WTC11 (cell line): ENCODE data around the gene MT2A. TPM values are rescaled to one million over a fixed set of nuclear protein-coding genes. Genes with fewer than 3 reads are reported as not detected.

Experiments used
- ELF4 ChIP-seq: sonication (generic); formaldehyde crosslinking; IDR thresholded peaks from 2 replicates; pipeline ENCODE4 v1.8.1; 2022; ENCODE audit warnings: low read depth, mild to moderate bottlenecking, moderate library complexity, missing genetic modification reagents
- ESRRA ChIP-seq: sonication (generic); formaldehyde crosslinking; IDR thresholded peaks from 2 replicates; pipeline ENCODE4 v1.8.1; 2022; ENCODE audit warnings: mild to moderate bottlenecking, missing genetic modification reagents, borderline replicate concordance
- GTF2I ChIP-seq: fragments of 250-450 bp; sonication (Bioruptor Pico); conservative IDR thresholded peaks from 2 replicates; pipeline ENCODE4 v1.4.0; 2021; ENCODE audit warnings: mild to moderate bottlenecking
- JUN ChIP-seq: sonication (generic); formaldehyde crosslinking; IDR thresholded peaks from 2 replicates; pipeline ENCODE4 v1.8.0; 2023; ENCODE audit warnings: mild to moderate bottlenecking, missing genetic modification reagents
- NFATC4 ChIP-seq: fragments of 250-450 bp; sonication (Bioruptor Pico); IDR thresholded peaks from 2 replicates; pipeline ENCODE4 v1.9.0; 2021; ENCODE audit warnings: mild to moderate bottlenecking
- NR1H2 ChIP-seq: sonication (generic); formaldehyde crosslinking; IDR thresholded peaks from 2 replicates; pipeline ENCODE4 v1.9.0; 2021; ENCODE audit warnings: mild to moderate bottlenecking, moderate library complexity, missing genetic modification reagents
- NR2C2 ChIP-seq: sonication (generic); formaldehyde crosslinking; IDR thresholded peaks from 2 replicates; pipeline ENCODE4 v1.8.0; 2022; ENCODE audit warnings: mild to moderate bottlenecking, missing genetic modification reagents
- PRRX2 ChIP-seq: fragments of 250-450 bp; sonication (Bioruptor Pico); IDR thresholded peaks from 2 replicates; pipeline ENCODE4 v1.8.0; 2021; ENCODE audit warnings: mild to moderate bottlenecking
- SMAD3 ChIP-seq: sonication (generic); formaldehyde crosslinking; IDR thresholded peaks from 2 replicates; pipeline ENCODE4 v1.8.0; 2022; ENCODE audit warnings: missing genetic modification reagents, mild to moderate bottlenecking, borderline replicate concordance
- SOX15 ChIP-seq: fragments of 250-450 bp; sonication (Bioruptor Pico); IDR thresholded peaks from 2 replicates; pipeline ENCODE4 v1.9.0; 2021; ENCODE audit warnings: mild to moderate bottlenecking
- ZNF121 ChIP-seq: sonication (generic); formaldehyde crosslinking; IDR thresholded peaks from 2 replicates; pipeline ENCODE4 v1.8.0; 2023; ENCODE audit warnings: missing genetic modification reagents
- ZNF396 ChIP-seq: fragments of 250-450 bp; sonication (Bioruptor Pico); IDR thresholded peaks from 2 replicates; pipeline ENCODE4 v1.8.0; 2021; ENCODE audit warnings: mild to moderate bottlenecking, moderate library complexity, borderline replicate concordance
- ZNF423 ChIP-seq: fragments of 250-450 bp; sonication (Bioruptor Pico); IDR thresholded peaks from 2 replicates; pipeline ENCODE4 v2.1.2; 2022; ENCODE audit warnings: mild to moderate bottlenecking, moderate library complexity
- total RNA-seq: library from RNA; stranded (reverse); gene quantifications from 3 replicates; pipeline ENCODE4 v1.2.3, GENCODE V29; 2021
- TF ChIP-seq, protein P1 (sequence below): fragments of 250-450 bp; sonication (Bioruptor Pico); IDR thresholded peaks from 2 replicates; pipeline ENCODE4 v1.9.0; 2021; ENCODE audit warnings: mild to moderate bottlenecking, borderline replicate concordance
- TF ChIP-seq, protein P2 (sequence below): sonication (generic); formaldehyde crosslinking; IDR thresholded peaks from 2 replicates; pipeline ENCODE4 v1.8.0; 2022; ENCODE audit warnings: missing genetic modification reagents
- TF ChIP-seq, protein P3 (sequence below): sonication (generic); formaldehyde crosslinking; IDR thresholded peaks from 2 replicates; pipeline ENCODE4 v1.8.1; 2022; ENCODE audit warnings: mild to moderate bottlenecking, moderate library complexity, missing genetic modification reagents
- TF ChIP-seq, protein P4 (sequence below): sonication (generic); formaldehyde crosslinking; IDR thresholded peaks from 2 replicates; pipeline ENCODE4 v1.8.1; 2023; ENCODE audit warnings: mild to moderate bottlenecking, missing genetic modification reagents, borderline replicate concordance
- TF ChIP-seq, protein P5 (sequence below): sonication (generic); formaldehyde crosslinking; IDR thresholded peaks from 2 replicates; pipeline ENCODE4 v1.8.1; 2022; ENCODE audit warnings: low read depth, mild to moderate bottlenecking, moderate library complexity, missing genetic modification reagents, borderline replicate concordance
- TF ChIP-seq, protein P6 (sequence below): sonication (generic); formaldehyde crosslinking; IDR thresholded peaks from 2 replicates; pipeline ENCODE4 v1.8.1; 2023; ENCODE audit warnings: mild to moderate bottlenecking, moderate library complexity, missing genetic modification reagents
- TF ChIP-seq, protein P7 (sequence below): sonication (generic); formaldehyde crosslinking; IDR thresholded peaks from 2 replicates; pipeline ENCODE4 v1.8.0; 2022; ENCODE audit warnings: mild to moderate bottlenecking, missing genetic modification reagents

Gene MT2A
- total RNA-seq, 1 experiment from 2014 or later: 139 TPM

DNA sequence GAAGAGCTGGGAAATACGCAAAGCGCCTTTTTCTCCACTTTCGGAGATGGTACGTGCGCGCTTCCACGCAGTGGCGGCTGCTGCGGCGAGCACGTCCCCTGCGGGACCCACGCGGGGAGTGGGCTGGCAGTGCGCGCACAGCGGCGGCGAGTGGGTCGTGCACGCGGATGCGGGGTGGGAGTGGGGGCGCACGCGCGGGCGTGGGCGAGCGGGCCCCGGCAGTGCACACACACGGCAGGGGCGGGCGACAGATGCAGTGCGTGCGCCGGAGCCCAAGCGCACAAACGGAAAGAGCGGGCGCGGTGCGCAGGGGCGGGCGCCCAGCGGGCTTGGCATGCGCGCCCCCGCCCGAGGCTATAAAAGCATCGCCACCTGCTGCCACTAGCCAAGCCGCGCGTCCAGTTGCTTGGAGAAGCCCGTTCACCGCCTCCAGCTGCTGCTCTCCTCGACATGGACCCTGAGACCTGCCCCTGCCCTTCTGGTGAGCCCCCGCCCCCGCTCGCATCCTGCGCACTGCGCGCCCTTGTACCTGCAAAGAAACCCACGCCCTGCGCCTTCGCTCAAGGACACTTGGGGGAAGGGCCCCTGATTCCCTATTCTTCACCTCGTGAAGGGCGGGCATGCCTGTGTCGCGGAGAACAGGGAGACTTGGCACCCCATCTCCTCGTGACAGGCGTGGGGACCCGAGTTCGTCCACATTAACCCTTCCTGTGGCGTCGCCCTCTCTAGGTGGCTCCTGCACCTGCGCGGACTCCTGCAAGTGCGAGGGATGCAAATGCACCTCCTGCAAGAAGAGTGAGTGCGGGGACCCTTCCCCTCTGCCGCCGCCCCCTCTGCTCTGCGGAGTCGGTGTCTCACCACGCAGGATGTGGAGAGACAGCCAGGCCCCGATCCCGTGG lies 19.0 kb upstream of the MT2A start, which contains the start of gene MT3 (continued):
- TF ChIP-seq, protein P1, sequence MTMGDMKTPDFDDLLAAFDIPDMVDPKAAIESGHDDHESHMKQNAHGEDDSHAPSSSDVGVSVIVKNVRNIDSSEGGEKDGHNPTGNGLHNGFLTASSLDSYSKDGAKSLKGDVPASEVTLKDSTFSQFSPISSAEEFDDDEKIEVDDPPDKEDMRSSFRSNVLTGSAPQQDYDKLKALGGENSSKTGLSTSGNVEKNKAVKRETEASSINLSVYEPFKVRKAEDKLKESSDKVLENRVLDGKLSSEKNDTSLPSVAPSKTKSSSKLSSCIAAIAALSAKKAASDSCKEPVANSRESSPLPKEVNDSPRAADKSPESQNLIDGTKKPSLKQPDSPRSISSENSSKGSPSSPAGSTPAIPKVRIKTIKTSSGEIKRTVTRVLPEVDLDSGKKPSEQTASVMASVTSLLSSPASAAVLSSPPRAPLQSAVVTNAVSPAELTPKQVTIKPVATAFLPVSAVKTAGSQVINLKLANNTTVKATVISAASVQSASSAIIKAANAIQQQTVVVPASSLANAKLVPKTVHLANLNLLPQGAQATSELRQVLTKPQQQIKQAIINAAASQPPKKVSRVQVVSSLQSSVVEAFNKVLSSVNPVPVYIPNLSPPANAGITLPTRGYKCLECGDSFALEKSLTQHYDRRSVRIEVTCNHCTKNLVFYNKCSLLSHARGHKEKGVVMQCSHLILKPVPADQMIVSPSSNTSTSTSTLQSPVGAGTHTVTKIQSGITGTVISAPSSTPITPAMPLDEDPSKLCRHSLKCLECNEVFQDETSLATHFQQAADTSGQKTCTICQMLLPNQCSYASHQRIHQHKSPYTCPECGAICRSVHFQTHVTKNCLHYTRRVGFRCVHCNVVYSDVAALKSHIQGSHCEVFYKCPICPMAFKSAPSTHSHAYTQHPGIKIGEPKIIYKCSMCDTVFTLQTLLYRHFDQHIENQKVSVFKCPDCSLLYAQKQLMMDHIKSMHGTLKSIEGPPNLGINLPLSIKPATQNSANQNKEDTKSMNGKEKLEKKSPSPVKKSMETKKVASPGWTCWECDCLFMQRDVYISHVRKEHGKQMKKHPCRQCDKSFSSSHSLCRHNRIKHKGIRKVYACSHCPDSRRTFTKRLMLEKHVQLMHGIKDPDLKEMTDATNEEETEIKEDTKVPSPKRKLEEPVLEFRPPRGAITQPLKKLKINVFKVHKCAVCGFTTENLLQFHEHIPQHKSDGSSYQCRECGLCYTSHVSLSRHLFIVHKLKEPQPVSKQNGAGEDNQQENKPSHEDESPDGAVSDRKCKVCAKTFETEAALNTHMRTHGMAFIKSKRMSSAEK (CRISPR knock-in tag): no peak
- TF ChIP-seq, protein P2, sequence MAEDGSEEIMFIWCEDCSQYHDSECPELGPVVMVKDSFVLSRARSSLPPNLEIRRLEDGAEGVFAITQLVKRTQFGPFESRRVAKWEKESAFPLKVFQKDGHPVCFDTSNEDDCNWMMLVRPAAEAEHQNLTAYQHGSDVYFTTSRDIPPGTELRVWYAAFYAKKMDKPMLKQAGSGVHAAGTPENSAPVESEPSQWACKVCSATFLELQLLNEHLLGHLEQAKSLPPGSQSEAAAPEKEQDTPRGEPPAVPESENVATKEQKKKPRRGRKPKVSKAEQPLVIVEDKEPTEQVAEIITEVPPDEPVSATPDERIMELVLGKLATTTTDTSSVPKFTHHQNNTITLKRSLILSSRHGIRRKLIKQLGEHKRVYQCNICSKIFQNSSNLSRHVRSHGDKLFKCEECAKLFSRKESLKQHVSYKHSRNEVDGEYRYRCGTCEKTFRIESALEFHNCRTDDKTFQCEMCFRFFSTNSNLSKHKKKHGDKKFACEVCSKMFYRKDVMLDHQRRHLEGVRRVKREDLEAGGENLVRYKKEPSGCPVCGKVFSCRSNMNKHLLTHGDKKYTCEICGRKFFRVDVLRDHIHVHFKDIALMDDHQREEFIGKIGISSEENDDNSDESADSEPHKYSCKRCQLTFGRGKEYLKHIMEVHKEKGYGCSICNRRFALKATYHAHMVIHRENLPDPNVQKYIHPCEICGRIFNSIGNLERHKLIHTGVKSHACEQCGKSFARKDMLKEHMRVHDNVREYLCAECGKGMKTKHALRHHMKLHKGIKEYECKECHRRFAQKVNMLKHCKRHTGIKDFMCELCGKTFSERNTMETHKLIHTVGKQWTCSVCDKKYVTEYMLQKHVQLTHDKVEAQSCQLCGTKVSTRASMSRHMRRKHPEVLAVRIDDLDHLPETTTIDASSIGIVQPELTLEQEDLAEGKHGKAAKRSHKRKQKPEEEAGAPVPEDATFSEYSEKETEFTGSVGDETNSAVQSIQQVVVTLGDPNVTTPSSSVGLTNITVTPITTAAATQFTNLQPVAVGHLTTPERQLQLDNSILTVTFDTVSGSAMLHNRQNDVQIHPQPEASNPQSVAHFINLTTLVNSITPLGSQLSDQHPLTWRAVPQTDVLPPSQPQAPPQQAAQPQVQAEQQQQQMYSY: no peak
- TF ChIP-seq NR1H2 (no peak), GTF2I (CRISPR knock-in tag) (no peak), PRRX2 (CRISPR knock-in tag) (no peak), ZNF423 (CRISPR knock-in tag) (no peak), SOX15 (CRISPR knock-in tag) (no peak), NR2C2 (CRISPR knock-in tag) (no peak), ELF4 (CRISPR knock-in tag) (no peak), NFATC4 (CRISPR knock-in tag) (no peak), ZNF396 (no peak), JUN (CRISPR knock-in tag) (no peak), SMAD3 (no peak), ESRRA (no peak), ZNF121 (CRISPR knock-in tag) (no peak)
- TF ChIP-seq, protein P3, sequence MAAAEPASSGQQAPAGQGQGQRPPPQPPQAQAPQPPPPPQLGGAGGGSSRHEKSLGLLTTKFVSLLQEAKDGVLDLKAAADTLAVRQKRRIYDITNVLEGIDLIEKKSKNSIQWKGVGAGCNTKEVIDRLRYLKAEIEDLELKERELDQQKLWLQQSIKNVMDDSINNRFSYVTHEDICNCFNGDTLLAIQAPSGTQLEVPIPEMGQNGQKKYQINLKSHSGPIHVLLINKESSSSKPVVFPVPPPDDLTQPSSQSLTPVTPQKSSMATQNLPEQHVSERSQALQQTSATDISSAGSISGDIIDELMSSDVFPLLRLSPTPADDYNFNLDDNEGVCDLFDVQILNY (CRISPR knock-in tag): no peak
- TF ChIP-seq, protein P4, sequence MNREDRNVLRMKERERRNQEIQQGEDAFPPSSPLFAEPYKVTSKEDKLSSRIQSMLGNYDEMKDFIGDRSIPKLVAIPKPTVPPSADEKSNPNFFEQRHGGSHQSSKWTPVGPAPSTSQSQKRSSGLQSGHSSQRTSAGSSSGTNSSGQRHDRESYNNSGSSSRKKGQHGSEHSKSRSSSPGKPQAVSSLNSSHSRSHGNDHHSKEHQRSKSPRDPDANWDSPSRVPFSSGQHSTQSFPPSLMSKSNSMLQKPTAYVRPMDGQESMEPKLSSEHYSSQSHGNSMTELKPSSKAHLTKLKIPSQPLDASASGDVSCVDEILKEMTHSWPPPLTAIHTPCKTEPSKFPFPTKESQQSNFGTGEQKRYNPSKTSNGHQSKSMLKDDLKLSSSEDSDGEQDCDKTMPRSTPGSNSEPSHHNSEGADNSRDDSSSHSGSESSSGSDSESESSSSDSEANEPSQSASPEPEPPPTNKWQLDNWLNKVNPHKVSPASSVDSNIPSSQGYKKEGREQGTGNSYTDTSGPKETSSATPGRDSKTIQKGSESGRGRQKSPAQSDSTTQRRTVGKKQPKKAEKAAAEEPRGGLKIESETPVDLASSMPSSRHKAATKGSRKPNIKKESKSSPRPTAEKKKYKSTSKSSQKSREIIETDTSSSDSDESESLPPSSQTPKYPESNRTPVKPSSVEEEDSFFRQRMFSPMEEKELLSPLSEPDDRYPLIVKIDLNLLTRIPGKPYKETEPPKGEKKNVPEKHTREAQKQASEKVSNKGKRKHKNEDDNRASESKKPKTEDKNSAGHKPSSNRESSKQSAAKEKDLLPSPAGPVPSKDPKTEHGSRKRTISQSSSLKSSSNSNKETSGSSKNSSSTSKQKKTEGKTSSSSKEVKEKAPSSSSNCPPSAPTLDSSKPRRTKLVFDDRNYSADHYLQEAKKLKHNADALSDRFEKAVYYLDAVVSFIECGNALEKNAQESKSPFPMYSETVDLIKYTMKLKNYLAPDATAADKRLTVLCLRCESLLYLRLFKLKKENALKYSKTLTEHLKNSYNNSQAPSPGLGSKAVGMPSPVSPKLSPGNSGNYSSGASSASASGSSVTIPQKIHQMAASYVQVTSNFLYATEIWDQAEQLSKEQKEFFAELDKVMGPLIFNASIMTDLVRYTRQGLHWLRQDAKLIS (CRISPR knock-in tag): no peak
- TF ChIP-seq, protein P5, sequence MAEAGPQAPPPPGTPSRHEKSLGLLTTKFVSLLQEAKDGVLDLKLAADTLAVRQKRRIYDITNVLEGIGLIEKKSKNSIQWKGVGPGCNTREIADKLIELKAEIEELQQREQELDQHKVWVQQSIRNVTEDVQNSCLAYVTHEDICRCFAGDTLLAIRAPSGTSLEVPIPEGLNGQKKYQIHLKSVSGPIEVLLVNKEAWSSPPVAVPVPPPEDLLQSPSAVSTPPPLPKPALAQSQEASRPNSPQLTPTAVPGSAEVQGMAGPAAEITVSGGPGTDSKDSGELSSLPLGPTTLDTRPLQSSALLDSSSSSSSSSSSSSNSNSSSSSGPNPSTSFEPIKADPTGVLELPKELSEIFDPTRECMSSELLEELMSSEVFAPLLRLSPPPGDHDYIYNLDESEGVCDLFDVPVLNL: no peak
- TF ChIP-seq, protein P6, sequence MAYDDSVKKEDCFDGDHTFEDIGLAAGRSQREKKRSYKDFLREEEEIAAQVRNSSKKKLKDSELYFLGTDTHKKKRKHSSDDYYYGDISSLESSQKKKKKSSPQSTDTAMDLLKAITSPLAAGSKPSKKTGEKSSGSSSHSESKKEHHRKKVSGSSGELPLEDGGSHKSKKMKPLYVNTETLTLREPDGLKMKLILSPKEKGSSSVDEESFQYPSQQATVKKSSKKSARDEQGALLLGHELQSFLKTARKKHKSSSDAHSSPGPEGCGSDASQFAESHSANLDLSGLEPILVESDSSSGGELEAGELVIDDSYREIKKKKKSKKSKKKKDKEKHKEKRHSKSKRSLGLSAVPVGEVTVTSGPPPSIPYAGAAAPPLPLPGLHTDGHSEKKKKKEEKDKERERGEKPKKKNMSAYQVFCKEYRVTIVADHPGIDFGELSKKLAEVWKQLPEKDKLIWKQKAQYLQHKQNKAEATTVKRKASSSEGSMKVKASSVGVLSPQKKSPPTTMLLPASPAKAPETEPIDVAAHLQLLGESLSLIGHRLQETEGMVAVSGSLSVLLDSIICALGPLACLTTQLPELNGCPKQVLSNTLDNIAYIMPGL: no peak
- TF ChIP-seq, protein P7, sequence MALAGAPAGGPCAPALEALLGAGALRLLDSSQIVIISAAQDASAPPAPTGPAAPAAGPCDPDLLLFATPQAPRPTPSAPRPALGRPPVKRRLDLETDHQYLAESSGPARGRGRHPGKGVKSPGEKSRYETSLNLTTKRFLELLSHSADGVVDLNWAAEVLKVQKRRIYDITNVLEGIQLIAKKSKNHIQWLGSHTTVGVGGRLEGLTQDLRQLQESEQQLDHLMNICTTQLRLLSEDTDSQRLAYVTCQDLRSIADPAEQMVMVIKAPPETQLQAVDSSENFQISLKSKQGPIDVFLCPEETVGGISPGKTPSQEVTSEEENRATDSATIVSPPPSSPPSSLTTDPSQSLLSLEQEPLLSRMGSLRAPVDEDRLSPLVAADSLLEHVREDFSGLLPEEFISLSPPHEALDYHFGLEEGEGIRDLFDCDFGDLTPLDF (CRISPR knock-in tag): no peak
